GM12878 (cell line): ENCODE measurements around the gene SLC23A2. TPM values are rescaled to one million over a fixed set of nuclear protein-coding genes. Genes with fewer than 3 reads are reported as not detected.

Experiments used
- ATAC-seq: fragments of 200-7000 bp; cut with Tn5 transposase; 3 replicates; pipeline ENCODE4 v1.9.1; 2020; ENCODE audit warnings: mild to moderate bottlenecking, moderate library complexity
- BruUV-seq: library from RNA; stranded (reverse); fragments of 400-500 nt; replicated peaks from 2 replicates; lab custom pipeline; 2021; lab: Mats Ljungman, UMichigan
- CTCF ChIA-PET: fragments of 300-600 bp; sonication (Branson Sonifier 250); formaldehyde crosslinking; extraction: SDS; loops from one replicate; lab custom pipeline; 2021; ENCODE audit warnings: inconsistent platforms; lab: Yijun Ruan, JAX
- POLR2A ChIA-PET: fragments of 350-600 bp; formaldehyde crosslinking; extraction: SDS; loops from one replicate; lab custom pipeline; 2021; ENCODE audit warnings: inconsistent platforms; lab: Charles Lee
- RAD21 ChIA-PET: fragments of 300-600 bp; sonication (Branson Sonifier 250); formaldehyde crosslinking; loops from one replicate; lab custom pipeline; 2023; ENCODE audit warnings: antibody characterized with exemption; ENCODE audit not compliant: unreplicated experiment; lab: Charles Lee
- SMC1A ChIA-PET: fragments of 300-600 bp; sonication (Branson Sonifier 250); formaldehyde crosslinking; loops from one replicate; lab custom pipeline; 2023; ENCODE audit not compliant: unreplicated experiment, uncharacterized antibody; lab: Charles Lee
- DNase-seq: peaks from one replicate; pipeline ENCODE4 v3.0.0-alpha.2; 2011; ENCODE audit warnings: low read depth, low spot score
- FAIRE-seq: peaks from 3 replicates; lab custom pipeline; 2011; peaks lifted over from hg19 to GRCh38; lab: Jason Lieb, UNC
- H2AFZ ChIP-seq: 2 replicates; pipeline ENCODE4 v1.6.0; 2011; ENCODE audit warnings: low read depth, low read length, control low read depth; ENCODE audit not compliant: control insufficient read depth
- H3K27ac ChIP-seq: 2 replicates; pipeline ENCODE4 v1.5.1; 2011; ENCODE audit warnings: control low read depth; ENCODE audit not compliant: control insufficient read depth, insufficient read depth
- H3K27me3 ChIP-seq, 2 experiments: replicated peaks in 1 of 2; 2 replicates each; pipeline versions ENCODE4 v1.6.0 to v1.6.1; 2011; ENCODE audit warnings: low read length in 1 of 2; ENCODE audit not compliant: control insufficient read depth in 2 of 2, insufficient read depth in 2 of 2
- H3K36me3 ChIP-seq, 2 experiments: 2 replicates each; pipeline ENCODE4 v1.5.1; 2011; ENCODE audit warnings: low read length in 1 of 2; ENCODE audit not compliant: control insufficient read depth in 2 of 2, insufficient read depth in 2 of 2
- H3K4me1 ChIP-seq: 2 replicates; pipeline ENCODE4 v1.6.1; 2011; ENCODE audit warnings: mild to moderate bottlenecking, low read length, moderate library complexity, mixed read lengths; ENCODE audit not compliant: control insufficient read depth, insufficient read depth
- H3K4me2 ChIP-seq: 2 replicates; pipeline ENCODE4 v1.6.0; 2011; ENCODE audit warnings: control low read depth; ENCODE audit not compliant: control insufficient read depth, insufficient read depth
- H3K4me3 ChIP-seq: fragments of 200-600 bp; sonication (generic); 2 replicates; pipeline ENCODE4 v1.5.1; 2016
- H3K79me2 ChIP-seq: 2 replicates; pipeline ENCODE4 v1.6.0; 2011; ENCODE audit warnings: low read length; ENCODE audit not compliant: control insufficient read depth, insufficient read depth
- H3K9ac ChIP-seq: 2 replicates; pipeline ENCODE4 v1.8.0; 2011; ENCODE audit warnings: low read length, control low read depth, mixed read lengths; ENCODE audit not compliant: control insufficient read depth, insufficient read depth
- H3K9me3 ChIP-seq: replicated peaks from 3 replicates; pipeline ENCODE4 v1.5.1; 2011; ENCODE audit warnings: mild to moderate bottlenecking, low read length; ENCODE audit not compliant: control insufficient read depth, insufficient read depth
- H4K20me1 ChIP-seq: 2 replicates; pipeline ENCODE4 v1.6.0; 2011; ENCODE audit not compliant: control insufficient read depth, insufficient read depth
- CBFB ChIP-seq: IDR thresholded peaks from 2 replicates; pipeline ENCODE4 v1.6.1; 2016; ENCODE audit warnings: antibody characterized with exemption, low read depth
- CBX5 ChIP-seq: sonication (generic); IDR thresholded peaks from 2 replicates; pipeline ENCODE4 v1.6.1; 2016; ENCODE audit warnings: low read depth, moderate library complexity, mild to moderate bottlenecking, inconsistent platforms
- CEBPB ChIP-seq, 2 experiments: fragments of 150-350 bp in 1 of 2; IDR thresholded peaks; 2 replicates each; pipeline ENCODE4 v1.6.1; 2012 to 2014; ENCODE audit warnings: low read depth in 2 of 2, low read length in 2 of 2, borderline replicate concordance in 1 of 2, inconsistent platforms in 1 of 2
- CHD4 ChIP-seq: fragments of 200-600 bp; sonication (generic); IDR thresholded peaks from 2 replicates; pipeline ENCODE4 v1.6.1; 2016; ENCODE audit warnings: mild to moderate bottlenecking
- E2F4 ChIP-seq: IDR thresholded peaks from 2 replicates; pipeline ENCODE4 v1.6.1; 2012; ENCODE audit warnings: low read depth, low read length, improper control_type of control experiment
- EGR1 ChIP-seq, 2 experiments: IDR thresholded peaks; 1 replicate in 1 of 2; 2 replicates in 1 of 2; pipeline ENCODE4 v1.6.1; 2011 to 2012; ENCODE audit warnings: low read depth in 2 of 2, low read length in 2 of 2, borderline replicate concordance in 1 of 2, mild to moderate bottlenecking in 1 of 2, moderate library complexity in 1 of 2
- GATAD2B ChIP-seq: fragments of 450-650 bp; conservative IDR thresholded peaks from 2 replicates; pipeline ENCODE4 v1.6.1; 2017; ENCODE audit warnings: low read depth, mild to moderate bottlenecking, moderate library complexity
- IKZF1 ChIP-seq: fragments of 450-650 bp; conservative IDR thresholded peaks from 2 replicates; pipeline ENCODE4 v1.6.1; 2017; ENCODE audit warnings: antibody characterized with exemption, mild to moderate bottlenecking
- KDM1A ChIP-seq: fragments of 200-600 bp; sonication (generic); IDR thresholded peaks from 2 replicates; pipeline ENCODE4 v1.6.1; 2016; ENCODE audit warnings: borderline replicate concordance
- NBN ChIP-seq: fragments of 450-650 bp; IDR thresholded peaks from 2 replicates; pipeline ENCODE4 v1.6.1; 2016
- RAD51 ChIP-seq: fragments of 450-650 bp; IDR thresholded peaks from 2 replicates; pipeline ENCODE4 v1.6.1; 2016; ENCODE audit warnings: moderate library complexity, mild to moderate bottlenecking, inconsistent platforms
- SKIL ChIP-seq: fragments of 450-650 bp; IDR thresholded peaks from 2 replicates; pipeline ENCODE4 v1.6.1; 2017; ENCODE audit warnings: mild to moderate bottlenecking, low read depth, inconsistent platforms; ENCODE audit not compliant: poor library complexity, severe bottlenecking
- TCF7 ChIP-seq: IDR thresholded peaks from 2 replicates; pipeline ENCODE4 v1.6.1; 2014; ENCODE audit warnings: antibody characterized with exemption, borderline replicate concordance
- ZNF217 ChIP-seq: fragments of 450-650 bp; IDR thresholded peaks from 2 replicates; pipeline ENCODE4 v1.6.1; 2017; ENCODE audit warnings: antibody characterized with exemption, mild to moderate bottlenecking
- whole genome bisulfite sequencing: methylation state at CpG from one replicate; pipeline ENCODE4 v1.1.6; 2016; ENCODE audit warnings: low lambda C conversion rate; ENCODE audit not compliant: insufficient replicate concordance, insufficient coverage; ENCODE audit errors: missing lambda C conversion rate; 5-methylcytosine and 5-hydroxymethylcytosine counted together
- in situ Hi-C: fragments of 300-500 bp; cut with MboI; formaldehyde crosslinking; loops from 9 replicates; pipeline ENCODE4 v1.14.3; 2018; ENCODE audit warnings: mixed read lengths
- intact Hi-C: fragments of 100-400 bp; cut with micrococcal nuclease; formaldehyde crosslinking; loops from one replicate; pipeline ENCODE4 v1.14.2; 2022; ENCODE audit not compliant: unreplicated experiment
- polyA plus RNA-seq, 11 experiments: library from polyadenylated mRNA; depleted of rRNA in 4 of 11; unstranded in 6 of 11; stranded (reverse) in 5 of 11; fragments of >200 nt; fragmentation: Nextera tagmentation in 4 of 11; fragmentation: Illumina TruSeq in 1 of 11; extraction: Ambion mirVana in 4 of 11; extraction: Trizol in 1 of 11; gene quantifications; 1 replicate in 1 of 11; 2 replicates in 10 of 11; pipeline versions ENCODE4 v1.2.1 to v1.2.3, GENCODE V29; 2011 to 2016; ENCODE audit warnings: inconsistent platforms in 2 of 11, missing spikeins in 2 of 11, low read depth in 1 of 11
- total RNA-seq, 4 experiments: library from RNA; depleted of rRNA in 3 of 4; stranded (reverse); fragments of >200 nt in 3 of 4; fragmentation: Illumina TruSeq in 1 of 4; extraction: Trizol in 1 of 4; gene quantifications; 2 replicates each; pipeline versions ENCODE4 v1.2.1 to v1.2.3, GENCODE V29; 2013 to 2021

Gene SLC23A2
- total and polyA plus RNA-seq, 10 of the 15 experiments (the other 5 are each of a cell fraction or from before 2014, with no cell fraction given) = 4.4 to 56.1 (median 35.5) TPM

GRCh38 chr20:4833074-4833728 is 168.1 kb downstream of the SLC23A2 start:
- no peak overlapping the region for H3K27ac ChIP-seq
- no peaks in the 10 kb centered on the region for H3K27me3 ChIP-seq
- POLR2A ChIA-PET = no interaction called here
- H4K20me1 ChIP-seq = no peaks in the 10 kb centered on the region
- no peak overlapping the region for H3K4me3 ChIP-seq
- no peaks in the 10 kb centered on the region for H3K79me2 ChIP-seq
- SMC1A ChIA-PET = interaction anchor here (0.8 to 1.5 kb wide), 2 partner anchors 17 to 24 kb away, joined by 3 to 4 read pairs; no protein-coding TSS in a partner anchor
- FAIRE-seq (no peak), ATAC-seq (no peak), DNase-seq (no peak)
- no peak overlapping the region for H2AFZ ChIP-seq
- no peak overlapping the region for H3K9ac ChIP-seq
- no peak overlapping the region for H3K4me2 ChIP-seq
- in situ Hi-C loops = no loop called here
- no peaks in the 10 kb centered on the region for H3K36me3 ChIP-seq
- intact Hi-C loops = no loop called here
- TF ChIP-seq CBX5 = no peak
- no peak for TF ChIP-seq KDM1A
- TF ChIP-seq ZNF217 = no peak
- TF ChIP-seq NBN = no peak
- TF ChIP-seq E2F4 = no peak
- TF ChIP-seq SKIL = no peak
- TF ChIP-seq RAD51 = no peak
- no peak for TF ChIP-seq CBFB
- TF ChIP-seq CHD4 = no peak
- TF ChIP-seq TCF7 = no peak
- TF ChIP-seq CEBPB (IDR thresholded peaks at IDR 0.05; ENCODE audit: borderline replicate concordance in 1 of 2, low read depth in 2 of 2, low read length in 2 of 2) = no peak
- no peak for TF ChIP-seq EGR1 (IDR thresholded peaks at IDR 0.05; ENCODE audit: borderline replicate concordance in 1 of 2, low read depth in 2 of 2, low read length in 2 of 2)
- no peak for TF ChIP-seq IKZF1
- no peak for TF ChIP-seq GATAD2B
- no TSS peak for BruUV-seq
- WGBS = 75% methylated on average over 6 of the region's 6 CpGs
- CTCF ChIA-PET = interaction anchor here (1.2 kb wide), 1 partner anchor 19 kb away, joined by 3 read pairs; no protein-coding TSS in a partner anchor
- no peaks in the 10 kb centered on the region for H3K9me3 ChIP-seq
- no peaks in the 10 kb centered on the region for H3K4me1 ChIP-seq
- RAD21 ChIA-PET = no interaction called here
